K562 (cell line): ENCODE results near the gene ZZZ3. TPM values are rescaled to one million over a fixed set of nuclear protein-coding genes. Genes with fewer than 3 reads are reported as not detected.

Source experiments
- ARHGAP35 ChIP-seq: fragments of 450-650 bp; IDR thresholded peaks from 2 replicates; pipeline ENCODE4 v1.6.1; 2018; ENCODE audit not compliant: partially characterized antibody
- CAMTA2 ChIP-seq: fragments of 250-450 bp; sonication (Bioruptor Pico); conservative IDR thresholded peaks from 2 replicates; pipeline ENCODE4 v1.5.1; 2022
- CSDE1 ChIP-seq, 2 experiments: fragments of 450-650 bp; IDR thresholded peaks; 2 replicates each; pipeline ENCODE4 v1.6.1; 2016; ENCODE audit warnings: mild to moderate bottlenecking in 1 of 2
- CTCFL ChIP-seq: IDR thresholded peaks from 2 replicates; pipeline ENCODE4 v1.6.1; 2011; ENCODE audit warnings: borderline replicate concordance, low read depth, mild to moderate bottlenecking, moderate library complexity, low read length; ENCODE audit not compliant: insufficient read depth, poor library complexity, severe bottlenecking
- DIDO1 ChIP-seq: fragments of 450-650 bp; IDR thresholded peaks from 2 replicates; pipeline ENCODE4 v1.6.1; 2016; ENCODE audit warnings: low read depth, missing biosample characterization, missing genetic modification characterization
- HDAC1 ChIP-seq, 2 experiments: fragments of 450-650 bp; IDR thresholded peaks; 2 replicates each; pipeline ENCODE4 v1.6.1; 2016 to 2017; ENCODE audit warnings: inconsistent platforms in 1 of 2, mild to moderate bottlenecking in 1 of 2, moderate library complexity in 1 of 2
- HDAC3 ChIP-seq: fragments of 450-650 bp; IDR thresholded peaks from 2 replicates; pipeline ENCODE4 v1.6.1; 2018; ENCODE audit warnings: borderline replicate concordance, mild to moderate bottlenecking, moderate library complexity; ENCODE audit not compliant: partially characterized antibody
- LCOR ChIP-seq: sonication (generic); formaldehyde crosslinking; IDR thresholded peaks from 2 replicates; pipeline ENCODE4 v1.8.0; 2022; ENCODE audit warnings: mild to moderate bottlenecking, missing genetic modification reagents
- LEF1 ChIP-seq: fragments of 450-650 bp; IDR thresholded peaks from 2 replicates; pipeline ENCODE4 v1.6.1; 2016; ENCODE audit warnings: mild to moderate bottlenecking
- MAFG ChIP-seq: fragments of 450-650 bp; conservative IDR thresholded peaks from 2 replicates; pipeline ENCODE4 v1.6.1; 2016; ENCODE audit warnings: missing genetic modification characterization, missing compliant biosample characterization
- MBD1 ChIP-seq: fragments of 250-450 bp; sonication (Bioruptor Pico); IDR thresholded peaks from 2 replicates; pipeline ENCODE4 v1.8.0; 2022; ENCODE audit warnings: inconsistent platforms
- NELFE ChIP-seq: IDR thresholded peaks from 2 replicates; pipeline ENCODE4 v1.6.1; 2011; ENCODE audit warnings: mild to moderate bottlenecking; ENCODE audit not compliant: insufficient read depth, insufficient read length
- PHF20 ChIP-seq: fragments of 450-650 bp; IDR thresholded peaks from 2 replicates; pipeline ENCODE4 v1.6.1; 2018; ENCODE audit not compliant: partially characterized antibody
- POU5F1 ChIP-seq: fragments of 150-350 bp; IDR thresholded peaks from 2 replicates; pipeline ENCODE4 v1.6.1; 2014; ENCODE audit warnings: borderline replicate concordance, low read length, low read depth, mild to moderate bottlenecking; ENCODE audit not compliant: partially characterized antibody
- SIX5 ChIP-seq, 2 experiments: IDR thresholded peaks; 2 replicates each; pipeline ENCODE4 v1.6.1; 2011; ENCODE audit warnings: low read length in 2 of 2, borderline replicate concordance in 1 of 2, low read depth in 1 of 2, mild to moderate bottlenecking in 1 of 2, moderate library complexity in 1 of 2; ENCODE audit not compliant: insufficient read depth in 1 of 2
- SP2 ChIP-seq: IDR thresholded peaks from 2 replicates; pipeline ENCODE4 v1.6.1; 2011; ENCODE audit warnings: mild to moderate bottlenecking, low read depth, low read length, moderate library complexity; ENCODE audit not compliant: poor library complexity, severe bottlenecking; ENCODE audit errors: extremely low read depth
- SRF ChIP-seq, 2 experiments: fragments of 250-450, 450-650 bp in 1 of 2; sonication (Bioruptor Pico) in 1 of 2; sonication (generic) in 1 of 2; formaldehyde crosslinking; IDR thresholded peaks; 2 replicates each; pipeline versions ENCODE4 v1.5.0 to v1.5.1; 2020 to 2022; ENCODE audit warnings: mild to moderate bottlenecking in 1 of 2, missing genetic modification reagents in 1 of 2
- ZEB2 ChIP-seq: fragments of 450-650 bp; IDR thresholded peaks from 2 replicates; pipeline ENCODE4 v1.6.1; 2016
- ZNF76 ChIP-seq: fragments of 250-450 bp; sonication (Bioruptor Pico); IDR thresholded peaks from 2 replicates; pipeline ENCODE4 v1.4.0; 2020; ENCODE audit warnings: mild to moderate bottlenecking, moderate library complexity, borderline replicate concordance
- polyA plus RNA-seq, 8 experiments: library from polyadenylated mRNA; depleted of rRNA in 4 of 8; stranded (reverse) in 5 of 8; unstranded in 3 of 8; fragments of >200 nt; fragmentation: Nextera tagmentation in 2 of 8; fragmentation: Illumina TruSeq in 1 of 8; extraction: Ambion mirVana in 2 of 8; extraction: Trizol in 1 of 8; gene quantifications; 2 replicates each; pipeline versions ENCODE4 v1.2.1 to v1.2.3, GENCODE V29; 2011 to 2014; ENCODE audit warnings: inconsistent platforms in 1 of 8, missing spikeins in 1 of 8
- total RNA-seq, 7 experiments: library from RNA; depleted of rRNA in 6 of 7; stranded (reverse); fragments of >200 nt in 6 of 7; fragmentation: Illumina TruSeq in 2 of 7; extraction: Trizol in 2 of 7; gene quantifications; 2 replicates each; pipeline versions ENCODE4 v1.2.1 to v1.2.3, GENCODE V29; 2011 to 2021; ENCODE audit warnings: low replicate concordance in 1 of 7
- TF ChIP-seq, protein P1 (sequence below): fragments of 250-450 bp; sonication (Bioruptor Pico); IDR thresholded peaks from 2 replicates; pipeline ENCODE4 v1.4.0; 2020; ENCODE audit warnings: borderline replicate concordance

Gene ZZZ3
- total and polyA plus RNA-seq, 9 of the 15 experiments (the other 6 are each of a cell fraction or from before 2014, with no cell fraction given) = 13.9 to 64.0 (median 36.7) TPM

GRCh38 chr1:77683160-77684148 lies 996 bp upstream of the ZZZ3 start (continued):
- 0 out of 2 replicates have a peak, but pooled peaks have one; percentile 27 for TF ChIP-seq ZNF76 (CRISPR knock-in tag)
- no peak for TF ChIP-seq HDAC3
- peak in 1 of 2 experiments; percentile 83; a peak in 2 of 4 replicates for TF ChIP-seq HDAC1 (IDR thresholded peaks at IDR 0.05)
- TF ChIP-seq, protein P1, sequence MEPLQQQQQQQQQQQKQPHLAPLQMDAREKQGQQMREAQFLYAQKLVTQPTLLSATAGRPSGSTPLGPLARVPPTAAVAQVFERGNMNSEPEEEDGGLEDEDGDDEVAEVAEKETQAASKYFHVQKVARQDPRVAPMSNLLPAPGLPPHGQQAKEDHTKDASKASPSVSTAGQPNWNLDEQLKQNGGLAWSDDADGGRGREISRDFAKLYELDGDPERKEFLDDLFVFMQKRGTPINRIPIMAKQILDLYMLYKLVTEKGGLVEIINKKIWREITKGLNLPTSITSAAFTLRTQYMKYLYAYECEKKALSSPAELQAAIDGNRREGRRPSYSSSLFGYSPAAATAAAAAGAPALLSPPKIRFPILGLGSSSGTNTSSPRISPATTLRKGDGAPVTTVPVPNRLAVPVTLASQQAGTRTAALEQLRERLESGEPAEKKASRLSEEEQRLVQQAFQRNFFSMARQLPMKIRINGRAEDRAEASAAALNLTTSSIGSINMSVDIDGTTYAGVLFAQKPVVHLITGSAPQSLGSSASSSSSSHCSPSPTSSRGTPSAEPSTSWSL (CRISPR knock-in tag) = no peak
- TF ChIP-seq CAMTA2 (CRISPR knock-in tag) = no peak
- no peak for TF ChIP-seq DIDO1
- no peak for TF ChIP-seq CSDE1 (IDR thresholded peaks at IDR 0.05)
- no peak for TF ChIP-seq PHF20
- no peak for TF ChIP-seq MAFG (tag)
- TF ChIP-seq SP2 = no peak
- TF ChIP-seq CTCFL = no peak
- no peak for TF ChIP-seq MBD1 (CRISPR knock-in tag)
- TF ChIP-seq ZEB2 = peak; percentile 72; the same call in 1 of the 2 replicates
- no peak for TF ChIP-seq POU5F1
- TF ChIP-seq LCOR = no peak
- TF ChIP-seq SIX5 (IDR thresholded peaks at IDR 0.05; ENCODE audit: borderline replicate concordance in 1 of 2, insufficient read depth in 1 of 2, low read depth in 1 of 2, low read length in 2 of 2) = no peak
- TF ChIP-seq SRF (CRISPR knock-in tag; IDR thresholded peaks at IDR 0.05) = peak in 1 of 2 experiments; percentile 29; a peak in 1 of 4 replicates
- TF ChIP-seq LEF1 = no peak
- TF ChIP-seq ARHGAP35 = no peak
- no peak for TF ChIP-seq NELFE
